NT2/D1 (cell line): ENCODE results near the gene SDHAF2.

Source experiments
- SUZ12 ChIP-seq: IDR thresholded peaks from 2 replicates; pipeline ENCODE4 v1.6.1; 2011; ENCODE audit not compliant: insufficient read length, insufficient read depth; ENCODE audit errors: extremely low read depth
- YY1 ChIP-seq: IDR thresholded peaks from 2 replicates; pipeline ENCODE4 v1.6.1; 2011; ENCODE audit not compliant: insufficient read length, insufficient read depth
- ZNF274 ChIP-seq: IDR thresholded peaks from 2 replicates; pipeline ENCODE4 v1.6.1; 2011; ENCODE audit warnings: mild to moderate bottlenecking, low read depth, low read length

GRCh38 chr11:61480261-61480993 is 50.5 kb downstream of the SDHAF2 start:
- no peak for TF ChIP-seq YY1
- TF ChIP-seq ZNF274: no peak
- no peak for TF ChIP-seq SUZ12
